Measurements from ENCODE around the gene TIGD4.

- TF ChIP-seq CTCF (IDR thresholded peaks at IDR 0.05), result no peak
- TF ChIP-seq POLR2AphosphoS5 (IDR thresholded peaks at IDR 0.05; ENCODE audit: low read depth, low read length), result no peak
- no peak for TF ChIP-seq TCF7L2 (IDR thresholded peaks at IDR 0.05; ENCODE audit: low read depth, low read length)
- no peak for TF ChIP-seq REST (IDR thresholded peaks at IDR 0.05; ENCODE audit: insufficient read depth in 1 of 2, low read depth in 2 of 2, low read length in 1 of 2)
Observed at GRCh38 chr4:152786627-152787026, 7.1 kb upstream of the TIGD4 start.
